Upper lobe of left lung (tissue), 4 donors: ENCODE results near the gene LTK.

Experiments
- CTCF ChIP-seq, 6 experiments: fragments of 450-650 bp in 4 of 6; fragments of 200-600 bp in 2 of 6; sonication (generic) in 2 of 6; IDR thresholded peaks; one replicate each; pipeline ENCODE4 v1.5.1; 2016 to 2019; ENCODE audit warnings: antibody characterized with exemption in 6 of 6
- POLR2AphosphoS5 ChIP-seq, 2 donors: sonication (generic); formaldehyde crosslinking; IDR thresholded peaks; one replicate each; pipeline ENCODE4 v1.5.1; 2017; ENCODE audit warnings: antibody characterized with exemption in 2 of 2

- TF ChIP-seq CTCF (IDR thresholded peaks at IDR 0.05) = no peak
- no peak for TF ChIP-seq POLR2AphosphoS5 (IDR thresholded peaks at IDR 0.05)
Measured at GRCh38 chr15:41521614-41522013, 8.0 kb upstream of the LTK start.
